HepG2 (cell line): ENCODE results near the gene NTM. TPM values are rescaled to one million over a fixed set of nuclear protein-coding genes. Genes with fewer than 3 reads are reported as not detected.

Source experiments
- ATAC-seq: fragments of 200-7000 bp; cut with Tn5 transposase; 3 replicates; pipeline ENCODE4 v1.9.1; 2020; ENCODE audit warnings: mild to moderate bottlenecking, moderate library complexity
- BruUV-seq: library from RNA; stranded (reverse); fragments of 400-500 nt; replicated peaks from 2 replicates; lab custom pipeline; 2021; lab: Mats Ljungman, UMichigan
- CTCF ChIA-PET: fragments of 300-600 bp; formaldehyde crosslinking; extraction: SDS; loops from one replicate; lab custom pipeline; 2021; ENCODE audit warnings: low total read pairs, inconsistent platforms, low intra/inter-chr PET ratio; lab: Yijun Ruan, JAX
- POLR2A ChIA-PET: fragments of 350-600 bp; sonication (Branson Sonifier 250); formaldehyde crosslinking; loops from one replicate; lab custom pipeline; 2020; ENCODE audit warnings: antibody characterized with exemption, inconsistent platforms; lab: Yijun Ruan, JAX
- DNase-seq: peaks from one replicate; pipeline ENCODE4 v3.0.0-alpha.2; 2015; ENCODE audit warnings: low spot score
- FAIRE-seq: peaks from 3 replicates; lab custom pipeline; 2011; peaks lifted over from hg19 to GRCh38; lab: Jason Lieb, UNC
- H2AFZ ChIP-seq: one replicate; pipeline ENCODE4 v1.6.1; 2011; ENCODE audit warnings: low read length, inconsistent platforms
- H3K27ac ChIP-seq: fragments of 300-600 bp; 3 replicates; pipeline ENCODE4 v1.8.0; 2011; ENCODE audit warnings: mixed run types, mild to moderate bottlenecking, mixed read lengths, low read length, inconsistent platforms; ENCODE audit not compliant: insufficient read depth; ENCODE audit errors: extremely low read length
- H3K27me3 ChIP-seq, 2 experiments: fragments of 200-600 bp in 1 of 2; 2 replicates in 1 of 2; 3 replicates in 1 of 2; pipeline versions ENCODE4 v1.6.0 to v1.8.0; 2011; ENCODE audit warnings: low read length in 2 of 2, mild to moderate bottlenecking in 2 of 2, moderate library complexity in 2 of 2, inconsistent platforms in 1 of 2; ENCODE audit not compliant: insufficient read depth in 2 of 2, control insufficient read depth in 1 of 2
- H3K36me3 ChIP-seq, 2 experiments: fragments of 200-600 bp in 1 of 2; replicated peaks in 1 of 2; 2 replicates in 1 of 2; 3 replicates in 1 of 2; pipeline versions ENCODE4 v1.5.1 to v1.8.0; 2011; ENCODE audit warnings: low read length in 2 of 2, inconsistent platforms in 1 of 2; ENCODE audit not compliant: insufficient read depth in 2 of 2, control insufficient read depth in 1 of 2
- H3K4me1 ChIP-seq: 2 replicates; pipeline ENCODE4 v1.5.1; 2012; ENCODE audit warnings: low read length, inconsistent platforms; ENCODE audit not compliant: insufficient read depth
- H3K4me2 ChIP-seq: 2 replicates; pipeline ENCODE4 v1.6.0; 2011; ENCODE audit warnings: low read depth, low read length, inconsistent platforms
- H3K4me3 ChIP-seq, 3 experiments: fragments of 200-600 bp in 1 of 3; sonication (generic), shearing (Covaris generic) in 1 of 3; replicated peaks in 1 of 3; 2 replicates each; pipeline ENCODE4 v1.5.1; 2011 to 2016; ENCODE audit warnings: low read length in 3 of 3, inconsistent platforms in 2 of 3, low read depth in 2 of 3, mild to moderate bottlenecking in 2 of 3, control low read depth in 1 of 3, mixed read lengths in 1 of 3; ENCODE audit not compliant: insufficient read depth in 1 of 3
- H3K79me2 ChIP-seq: one replicate; pipeline ENCODE4 v1.6.1; 2011; ENCODE audit warnings: low read length, inconsistent platforms; ENCODE audit not compliant: insufficient read depth
- H3K9ac ChIP-seq: 2 replicates; pipeline ENCODE4 v1.6.0; 2011; ENCODE audit warnings: mild to moderate bottlenecking, low read depth, low read length, inconsistent platforms; ENCODE audit not compliant: insufficient read depth
- H3K9me3 ChIP-seq: 2 replicates; pipeline ENCODE4 v1.5.1; 2012; ENCODE audit warnings: mild to moderate bottlenecking, low read length
- H4K20me1 ChIP-seq: 2 replicates; pipeline ENCODE4 v1.6.0; 2011; ENCODE audit warnings: inconsistent platforms, mild to moderate bottlenecking, low read length, moderate library complexity; ENCODE audit not compliant: insufficient read depth
- ATF1 ChIP-seq: IDR thresholded peaks from 2 replicates; pipeline ENCODE4 v1.6.1; 2016; ENCODE audit warnings: mild to moderate bottlenecking, control low read depth
- BATF2 ChIP-seq: sonication (generic); formaldehyde crosslinking; IDR thresholded peaks from 2 replicates; pipeline ENCODE4 v1.8.0; 2022; ENCODE audit warnings: mild to moderate bottlenecking, missing genetic modification reagents, moderate library complexity
- CBX1 ChIP-seq: IDR thresholded peaks from one replicate; pipeline ENCODE4 v1.6.1; 2016; ENCODE audit warnings: antibody characterized with exemption, low read depth
- FOSL2 ChIP-seq: sonication (generic); formaldehyde crosslinking; IDR thresholded peaks from 2 replicates; pipeline ENCODE4 v1.4.0; 2020; ENCODE audit warnings: missing genetic modification reagents
- HNRNPK ChIP-seq: fragments of 200-400 bp; formaldehyde crosslinking; IDR thresholded peaks from 2 replicates; pipeline ENCODE4 v1.6.1; 2018; ENCODE audit warnings: low read length, low read depth, moderate library complexity, mild to moderate bottlenecking; ENCODE audit not compliant: poor library complexity, severe bottlenecking
- HOXA7 ChIP-seq: sonication (generic); formaldehyde crosslinking; IDR thresholded peaks from 2 replicates; pipeline ENCODE4 v1.8.1; 2022; ENCODE audit warnings: mild to moderate bottlenecking, missing genetic modification reagents, moderate library complexity
- MAFG ChIP-seq: sonication (generic); formaldehyde crosslinking; IDR thresholded peaks from 2 replicates; pipeline ENCODE4 v1.5.1; 2020; ENCODE audit warnings: mild to moderate bottlenecking, missing genetic modification reagents
- MYC ChIP-seq: sonication (generic); formaldehyde crosslinking; IDR thresholded peaks from 2 replicates; pipeline ENCODE4 v1.9.0; 2021; ENCODE audit warnings: missing genetic modification reagents, borderline replicate concordance
- RELA ChIP-seq: sonication (generic); formaldehyde crosslinking; IDR thresholded peaks from 2 replicates; pipeline ENCODE4 v1.4.0; 2020; ENCODE audit warnings: missing genetic modification reagents
- ZBTB46 ChIP-seq: sonication (generic); formaldehyde crosslinking; IDR thresholded peaks from 2 replicates; pipeline ENCODE4 v1.4.0; 2020; ENCODE audit warnings: mild to moderate bottlenecking, missing genetic modification reagents, borderline replicate concordance
- ZBTB7B ChIP-seq: sonication (generic); formaldehyde crosslinking; IDR thresholded peaks from 2 replicates; pipeline ENCODE4 v1.4.0; 2020; ENCODE audit warnings: missing genetic modification reagents
- ZNF30 ChIP-seq: sonication (generic); formaldehyde crosslinking; IDR thresholded peaks from 2 replicates; pipeline ENCODE4 v1.5.0; 2020; ENCODE audit warnings: mild to moderate bottlenecking, missing genetic modification reagents
- ZNF367 ChIP-seq: sonication (generic); formaldehyde crosslinking; IDR thresholded peaks from 2 replicates; pipeline ENCODE4 v1.4.0; 2020; ENCODE audit warnings: missing genetic modification reagents, borderline replicate concordance
- ZNF644 ChIP-seq: IDR thresholded peaks from 2 replicates; pipeline ENCODE4 v1.6.1; 2016; ENCODE audit warnings: low read depth
- WGBS: methylation state at CpG from one replicate; pipeline ENCODE4 v1.1.6; 2017; ENCODE audit warnings: low lambda C conversion rate; 5-methylcytosine and 5-hydroxymethylcytosine counted together
- in situ Hi-C: cut with HindIII; loops from 2 replicates; pipeline ENCODE4 v1.10.0; 2017; ENCODE audit warnings: low pct_unique_long_range_greater_than_20kb; ENCODE audit not compliant: extremely low pct_ligation_motif_present
- intact Hi-C: fragments of 100-400 bp; cut with micrococcal nuclease; formaldehyde crosslinking; loops from one replicate; pipeline ENCODE4 v1.10.0; 2022; ENCODE audit not compliant: unreplicated experiment
- polyA plus RNA-seq, 8 experiments: library from polyadenylated mRNA; depleted of rRNA in 3 of 8; stranded (reverse) in 7 of 8; unstranded in 1 of 8; fragments of >200 nt; fragmentation: Illumina TruSeq in 4 of 8; extraction: Trizol in 4 of 8; gene quantifications; 2 replicates each; pipeline versions ENCODE4 v1.2.1 to v1.2.3, GENCODE V29; 2011 to 2016; ENCODE audit warnings: low read depth in 4 of 8, missing spikeins in 1 of 8, mixed read lengths in 1 of 8; ENCODE audit not compliant: insufficient read depth in 1 of 8
- total RNA-seq, 5 experiments: library from RNA; depleted of rRNA; stranded (reverse); fragments of >200 nt; fragmentation: Illumina TruSeq; extraction: Trizol; gene quantifications; 2 replicates each; pipeline ENCODE4 v1.2.3, GENCODE V29; 2016; ENCODE audit warnings: low read depth in 1 of 5
- TF ChIP-seq, protein P1 (sequence below): sonication (generic); formaldehyde crosslinking; IDR thresholded peaks from 2 replicates; pipeline ENCODE4 v1.8.0; 2022; ENCODE audit warnings: mild to moderate bottlenecking, missing genetic modification reagents; ENCODE audit not compliant: insufficient replicate concordance
- TF ChIP-seq, protein P2 (sequence below): IDR thresholded peaks from 2 replicates; pipeline ENCODE4 v1.6.1; 2012; ENCODE audit warnings: low read length, improper control_type of control experiment
- TF ChIP-seq, protein P3 (sequence below): sonication (generic); formaldehyde crosslinking; IDR thresholded peaks from 2 replicates; pipeline ENCODE4 v1.8.1; 2023; ENCODE audit warnings: mild to moderate bottlenecking, missing genetic modification reagents, borderline replicate concordance
- TF ChIP-seq, protein P4 (sequence below): sonication (generic); formaldehyde crosslinking; IDR thresholded peaks from 2 replicates; pipeline ENCODE4 v1.4.0; 2020; ENCODE audit warnings: mild to moderate bottlenecking, missing genetic modification reagents

The NTM gene
- total and polyA plus RNA-seq, 2 of the 13 experiments (the other 11 are each of a cell fraction or from before 2014, with no cell fraction given): not detected

DNA sequence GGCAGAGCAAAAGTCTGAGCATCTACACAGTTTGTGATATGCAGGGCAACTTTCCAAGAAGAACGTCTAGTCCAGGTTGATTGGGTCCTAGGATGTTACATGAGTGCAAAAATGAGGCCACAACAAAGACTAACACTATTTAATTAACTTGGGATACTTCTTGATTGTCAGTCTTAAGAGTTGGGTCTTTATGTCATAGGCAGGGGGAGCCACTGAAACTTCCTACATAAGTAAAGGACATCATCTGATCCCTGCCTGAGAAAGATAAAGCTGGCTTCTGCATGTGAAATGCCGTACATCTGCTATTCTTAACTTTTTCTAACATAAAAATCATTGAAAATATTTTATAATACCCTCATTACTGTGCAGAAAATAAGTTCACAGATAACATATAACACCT lies 525.5 kb downstream of the NTM start:
- no peaks in the 10 kb centered on the region; a peak in 1 of 5 replicates for H3K27me3 ChIP-seq
- TF ChIP-seq CBX1: no peak
- no peak for TF ChIP-seq HNRNPK
- no peak for TF ChIP-seq MYC (CRISPR knock-in tag)
- TF ChIP-seq MAFG (CRISPR knock-in tag): no peak
- no peak for TF ChIP-seq RELA
- no peak for TF ChIP-seq BATF2 (CRISPR knock-in tag)
- TF ChIP-seq, protein P1, sequence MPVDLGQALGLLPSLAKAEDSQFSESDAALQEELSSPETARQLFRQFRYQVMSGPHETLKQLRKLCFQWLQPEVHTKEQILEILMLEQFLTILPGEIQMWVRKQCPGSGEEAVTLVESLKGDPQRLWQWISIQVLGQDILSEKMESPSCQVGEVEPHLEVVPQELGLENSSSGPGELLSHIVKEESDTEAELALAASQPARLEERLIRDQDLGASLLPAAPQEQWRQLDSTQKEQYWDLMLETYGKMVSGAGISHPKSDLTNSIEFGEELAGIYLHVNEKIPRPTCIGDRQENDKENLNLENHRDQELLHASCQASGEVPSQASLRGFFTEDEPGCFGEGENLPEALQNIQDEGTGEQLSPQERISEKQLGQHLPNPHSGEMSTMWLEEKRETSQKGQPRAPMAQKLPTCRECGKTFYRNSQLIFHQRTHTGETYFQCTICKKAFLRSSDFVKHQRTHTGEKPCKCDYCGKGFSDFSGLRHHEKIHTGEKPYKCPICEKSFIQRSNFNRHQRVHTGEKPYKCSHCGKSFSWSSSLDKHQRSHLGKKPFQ (CRISPR knock-in tag): no peak
- TF ChIP-seq, protein P2, sequence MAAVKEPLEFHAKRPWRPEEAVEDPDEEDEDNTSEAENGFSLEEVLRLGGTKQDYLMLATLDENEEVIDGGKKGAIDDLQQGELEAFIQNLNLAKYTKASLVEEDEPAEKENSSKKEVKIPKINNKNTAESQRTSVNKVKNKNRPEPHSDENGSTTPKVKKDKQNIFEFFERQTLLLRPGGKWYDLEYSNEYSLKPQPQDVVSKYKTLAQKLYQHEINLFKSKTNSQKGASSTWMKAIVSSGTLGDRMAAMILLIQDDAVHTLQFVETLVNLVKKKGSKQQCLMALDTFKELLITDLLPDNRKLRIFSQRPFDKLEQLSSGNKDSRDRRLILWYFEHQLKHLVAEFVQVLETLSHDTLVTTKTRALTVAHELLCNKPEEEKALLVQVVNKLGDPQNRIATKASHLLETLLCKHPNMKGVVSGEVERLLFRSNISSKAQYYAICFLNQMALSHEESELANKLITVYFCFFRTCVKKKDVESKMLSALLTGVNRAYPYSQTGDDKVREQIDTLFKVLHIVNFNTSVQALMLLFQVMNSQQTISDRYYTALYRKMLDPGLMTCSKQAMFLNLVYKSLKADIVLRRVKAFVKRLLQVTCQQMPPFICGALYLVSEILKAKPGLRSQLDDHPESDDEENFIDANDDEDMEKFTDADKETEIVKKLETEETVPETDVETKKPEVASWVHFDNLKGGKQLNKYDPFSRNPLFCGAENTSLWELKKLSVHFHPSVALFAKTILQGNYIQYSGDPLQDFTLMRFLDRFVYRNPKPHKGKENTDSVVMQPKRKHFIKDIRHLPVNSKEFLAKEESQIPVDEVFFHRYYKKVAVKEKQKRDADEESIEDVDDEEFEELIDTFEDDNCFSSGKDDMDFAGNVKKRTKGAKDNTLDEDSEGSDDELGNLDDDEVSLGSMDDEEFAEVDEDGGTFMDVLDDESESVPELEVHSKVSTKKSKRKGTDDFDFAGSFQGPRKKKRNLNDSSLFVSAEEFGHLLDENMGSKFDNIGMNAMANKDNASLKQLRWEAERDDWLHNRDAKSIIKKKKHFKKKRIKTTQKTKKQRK: no peak
- TF ChIP-seq HOXA7 (CRISPR knock-in tag): no peak
- TF ChIP-seq ZNF367: no peak
- no peak for TF ChIP-seq ZNF30 (CRISPR knock-in tag)
- TF ChIP-seq FOSL2 (CRISPR knock-in tag): no peak
- no peak for TF ChIP-seq ATF1 (CRISPR knock-in tag)
- no peak for TF ChIP-seq ZBTB46 (CRISPR knock-in tag)
- TF ChIP-seq, protein P3, sequence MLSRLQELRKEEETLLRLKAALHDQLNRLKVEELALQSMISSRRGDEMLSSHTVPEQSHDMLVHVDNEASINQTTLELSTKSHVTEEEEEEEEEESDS (CRISPR knock-in tag): no peak
- TF ChIP-seq, protein P4, sequence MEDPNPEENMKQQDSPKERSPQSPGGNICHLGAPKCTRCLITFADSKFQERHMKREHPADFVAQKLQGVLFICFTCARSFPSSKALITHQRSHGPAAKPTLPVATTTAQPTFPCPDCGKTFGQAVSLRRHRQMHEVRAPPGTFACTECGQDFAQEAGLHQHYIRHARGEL (CRISPR knock-in tag): no peak
- no peak for TF ChIP-seq ZBTB7B (CRISPR knock-in tag)
- TF ChIP-seq ZNF644: no peak
- POLR2A ChIA-PET: no interaction called here
- no peak for ATAC-seq
- H3K4me3 ChIP-seq: no peak overlapping the region
- H3K27ac ChIP-seq: no peak overlapping the region
- H4K20me1 ChIP-seq: no peaks in the 10 kb centered on the region
- intact Hi-C loops: no loop called here
- in situ Hi-C loops: no loop called here
- H3K4me1 ChIP-seq: no peaks in the 10 kb centered on the region
- no peaks in the 10 kb centered on the region for H3K79me2 ChIP-seq
- no peak overlapping the region for H2AFZ ChIP-seq
- no peaks in the 10 kb centered on the region for H3K9me3 ChIP-seq
- H3K9ac ChIP-seq: no peak overlapping the region
- WGBS: 5% methylated on average over 2 of the region's 2 CpGs
- no TSS peak for BruUV-seq
- no peak overlapping the region for H3K4me2 ChIP-seq
- FAIRE-seq: no peak
- no peak for DNase-seq
- no peaks in the 10 kb centered on the region for H3K36me3 ChIP-seq
- CTCF ChIA-PET: no interaction called here
